HG02852 (cell line): ENCODE data around the gene MEF2B.

Source experiments
- ATAC-seq: cut with Tn5 transposase; IDR thresholded peaks from one replicate; pipeline ENCODE4 v1.9.1; 2021; ENCODE audit warnings: mild to moderate bottlenecking, moderate library complexity; ENCODE audit not compliant: unreplicated experiment

Gene MEF2B

GRCh38 chr19:19170053-19170872 is at the start of gene MEF2B:
TSS of gene MEF2B (minus strand) at chr19:19170263. CDS start at chr19:19150735, 19,528 bp downstream.
- peak; percentile 68 for ATAC-seq

GRCh38 chr19:19218911-19219310 is 48.8 kb upstream of the MEF2B start:
- no peak for ATAC-seq

- ATAC-seq, result no peak
Observed at GRCh38 chr19:19217099-19217498, 47.0 kb upstream of the MEF2B start.

DNA sequence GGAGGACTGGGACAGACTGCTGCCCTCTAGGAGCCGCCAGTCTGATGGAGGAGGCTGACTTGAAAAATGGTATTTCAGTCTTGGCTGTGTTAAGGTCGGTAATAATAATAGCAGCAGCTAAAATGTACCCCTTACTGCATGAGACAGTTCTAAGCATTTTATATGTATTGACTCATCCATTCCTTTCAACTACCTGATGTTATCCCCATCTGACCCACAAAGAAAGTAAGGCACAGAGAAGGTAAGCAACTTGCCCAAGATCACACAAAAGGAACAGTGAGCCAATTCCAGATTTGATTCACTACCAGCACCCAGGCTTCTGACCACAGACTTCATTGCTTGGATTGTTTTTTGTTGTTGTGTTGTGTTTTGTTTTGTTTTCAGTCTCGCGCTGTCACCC is 45.7 kb upstream of the MEF2B start:
- no peak for ATAC-seq

DNA sequence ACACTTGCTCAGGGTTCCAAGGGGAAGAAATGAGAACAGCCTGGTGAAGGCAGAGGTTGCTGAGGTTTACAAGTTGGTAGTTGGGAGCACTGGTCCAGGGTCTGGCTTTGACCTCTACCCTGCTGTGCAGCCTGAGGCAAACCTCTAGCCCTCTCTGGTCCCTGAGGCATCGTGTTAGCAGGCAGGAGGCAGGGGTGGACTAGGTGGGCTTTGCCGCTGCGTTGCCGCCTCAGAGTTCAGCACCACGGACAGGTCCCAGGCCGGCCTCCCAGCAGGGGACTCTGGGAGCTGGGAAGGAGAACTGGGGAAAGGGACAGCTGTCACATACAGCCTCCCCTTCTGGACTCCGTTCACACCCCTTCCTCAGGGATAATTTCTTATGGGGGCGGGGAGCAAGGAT is 44.8 kb upstream of the MEF2B start:
- no peak for ATAC-seq

DNA sequence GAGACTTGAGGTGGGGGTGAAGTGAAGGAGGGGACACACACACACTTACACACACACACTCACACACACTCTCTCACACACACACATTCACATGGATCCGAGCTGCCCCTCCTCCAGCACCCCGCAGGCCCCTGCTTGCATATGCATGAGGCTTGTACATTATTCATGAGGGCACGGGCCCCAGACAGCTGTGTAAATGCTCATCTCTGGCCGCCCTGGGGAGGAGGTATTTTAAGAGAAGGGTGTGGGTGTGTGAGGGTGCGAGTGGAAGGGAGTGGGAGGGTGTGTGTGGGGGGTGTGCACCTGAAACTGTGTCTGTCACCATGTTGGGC is 44.1 kb upstream of the MEF2B start:
- no peak for ATAC-seq

- no peak for ATAC-seq
Observed at GRCh38 chr19:19213426-19214158, 43.5 kb upstream of the MEF2B start.

DNA sequence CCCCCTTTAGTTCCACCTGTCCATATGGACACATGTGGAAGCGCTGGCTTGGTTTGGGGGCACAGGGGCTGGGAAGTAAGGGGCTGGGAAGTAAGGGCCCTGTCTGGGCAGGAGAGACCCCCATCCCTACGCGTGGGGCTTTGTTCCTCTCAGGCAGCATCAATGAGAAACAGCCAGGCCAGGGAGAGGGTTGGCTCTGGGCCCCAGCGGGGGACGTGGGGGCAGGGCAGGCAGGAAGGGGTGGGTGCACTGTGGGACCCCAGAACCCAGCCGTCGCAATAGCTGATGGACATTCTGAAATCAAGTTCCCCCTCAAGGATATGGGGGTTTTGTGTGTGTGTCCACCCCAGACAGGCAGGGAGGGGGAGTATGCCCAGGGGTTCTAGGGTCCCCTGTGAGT is 42.9 kb upstream of the MEF2B start:
- ATAC-seq, result no peak

DNA sequence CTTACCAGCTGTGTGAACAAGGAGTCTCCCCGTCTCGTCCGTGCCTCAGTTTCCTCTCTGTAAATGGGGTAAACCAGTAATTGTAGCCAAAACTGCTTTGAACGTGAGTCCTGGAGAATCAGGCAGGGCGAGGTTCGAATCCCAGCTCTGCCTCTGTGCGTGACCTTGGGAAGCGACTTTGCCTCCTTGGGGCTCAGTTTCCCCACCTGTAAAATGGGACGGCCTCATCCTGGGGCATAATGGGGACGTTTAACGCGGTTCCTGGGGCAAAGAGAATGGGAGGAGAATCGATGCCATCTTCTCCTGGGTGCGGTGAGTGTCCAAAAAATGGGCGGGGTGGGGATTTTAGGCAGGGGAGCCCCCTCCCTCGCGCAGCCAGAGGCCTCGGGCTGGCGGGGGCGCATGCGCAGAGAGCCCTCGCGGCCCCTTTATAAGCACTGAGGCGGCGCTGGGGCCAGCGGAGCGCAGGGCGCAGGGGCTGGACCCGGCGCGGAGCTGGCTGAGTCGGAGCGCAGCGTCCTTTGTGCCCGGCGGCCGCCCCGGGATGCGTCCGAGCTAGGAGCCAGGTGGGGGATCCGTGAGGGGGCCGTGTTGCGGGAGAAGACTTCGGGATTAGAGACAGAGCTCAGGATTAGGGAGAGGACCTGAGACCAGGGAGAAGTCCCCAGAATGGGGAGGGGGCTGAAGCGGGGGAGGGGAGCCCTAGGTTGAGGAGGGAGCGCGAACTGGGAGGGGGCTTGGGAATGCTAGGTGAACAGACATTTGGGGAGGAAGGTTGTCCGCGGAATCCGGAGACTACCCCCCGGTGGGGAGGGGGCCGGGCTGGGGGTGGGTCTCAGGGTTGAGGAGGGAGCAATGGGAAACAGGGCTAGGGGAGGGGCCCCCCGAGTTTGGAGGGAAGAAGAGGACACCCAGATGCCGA is 41.7 kb upstream of the MEF2B start, which contains the start of gene NCAN:
Gene NCAN, plus strand, starts transcription at position 460 of the 922 bp plus-strand sequence. CDS start 4,996 bp downstream, outside the sequence.
- no peak for ATAC-seq

DNA sequence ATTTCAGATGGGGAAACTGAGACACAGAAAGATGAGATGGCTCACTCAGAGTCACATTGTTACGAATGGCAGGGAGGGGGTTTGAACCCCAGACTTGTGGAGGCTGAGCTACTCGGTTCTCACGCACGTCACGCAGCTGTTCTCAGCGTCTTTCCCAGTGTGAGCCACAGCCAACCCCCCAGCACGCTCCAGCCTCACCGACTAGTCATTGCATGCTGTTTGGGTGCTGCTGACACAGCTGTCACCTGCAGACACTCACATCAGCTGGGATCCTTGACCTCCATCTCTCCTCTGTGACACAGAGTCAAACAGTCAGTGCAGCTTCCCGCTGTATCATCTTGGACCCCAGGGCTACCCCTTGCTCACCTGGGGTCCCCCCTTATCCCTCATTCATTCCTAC is 39.3 kb upstream of the MEF2B start:
- ATAC-seq, result no peak

GRCh38 chr19:19207637-19208572 is 37.8 kb upstream of the MEF2B start:
- ATAC-seq, result no peak

- no peak for ATAC-seq
Observed at GRCh38 chr19:19206938-19207337, 36.9 kb upstream of the MEF2B start.

DNA sequence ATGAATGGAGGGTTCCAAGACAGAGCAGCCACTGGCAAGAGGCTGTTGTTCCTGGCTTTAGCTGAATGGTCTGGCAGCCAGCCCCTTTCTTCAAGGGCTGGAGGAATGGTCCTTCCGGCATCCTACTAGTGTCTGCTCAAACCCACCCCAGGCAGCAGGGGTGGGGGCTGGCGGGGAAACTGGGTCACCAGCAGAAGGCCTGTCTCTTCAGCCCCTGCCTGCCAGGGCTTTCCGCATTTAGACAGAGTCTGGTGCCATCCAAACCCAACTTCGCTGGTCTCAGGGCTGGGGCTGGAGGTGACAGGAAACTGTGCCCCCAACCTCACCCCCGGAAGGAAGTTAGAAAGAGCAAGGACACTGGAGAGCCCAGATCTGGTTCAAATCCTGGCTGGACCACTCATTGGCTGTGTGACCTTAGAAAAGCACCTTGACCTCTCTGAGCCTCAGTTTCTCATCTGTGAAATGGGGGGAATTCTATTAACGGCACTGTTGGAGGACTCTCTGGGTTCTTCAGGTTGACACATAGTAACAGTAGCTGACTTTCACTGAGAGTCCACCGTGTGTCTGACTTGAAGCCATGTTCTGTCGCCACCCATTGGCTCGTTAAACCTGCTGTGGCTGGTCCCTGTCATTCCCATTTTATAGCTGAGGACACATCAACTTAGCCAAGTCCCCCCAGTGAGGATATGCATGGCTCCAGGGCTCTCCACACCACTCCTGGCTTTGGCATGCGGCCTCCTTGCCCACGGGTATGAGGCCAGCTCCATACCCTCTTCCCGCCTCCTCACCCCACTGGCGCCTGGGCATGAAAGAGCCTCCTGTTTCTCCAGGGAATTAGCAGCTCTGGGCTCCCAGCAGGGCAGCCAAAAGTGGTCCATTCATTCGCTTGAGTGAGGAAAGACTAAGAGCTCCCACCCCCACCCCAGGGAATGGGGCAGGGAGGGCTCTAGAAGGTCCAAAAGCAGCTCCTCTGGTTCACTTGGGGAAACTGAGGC is 35.6 kb upstream of the MEF2B start:
- ATAC-seq, result no peak

GRCh38 chr19:19204181-19204580 is 34.1 kb upstream of the MEF2B start:
- ATAC-seq, result no peak

DNA sequence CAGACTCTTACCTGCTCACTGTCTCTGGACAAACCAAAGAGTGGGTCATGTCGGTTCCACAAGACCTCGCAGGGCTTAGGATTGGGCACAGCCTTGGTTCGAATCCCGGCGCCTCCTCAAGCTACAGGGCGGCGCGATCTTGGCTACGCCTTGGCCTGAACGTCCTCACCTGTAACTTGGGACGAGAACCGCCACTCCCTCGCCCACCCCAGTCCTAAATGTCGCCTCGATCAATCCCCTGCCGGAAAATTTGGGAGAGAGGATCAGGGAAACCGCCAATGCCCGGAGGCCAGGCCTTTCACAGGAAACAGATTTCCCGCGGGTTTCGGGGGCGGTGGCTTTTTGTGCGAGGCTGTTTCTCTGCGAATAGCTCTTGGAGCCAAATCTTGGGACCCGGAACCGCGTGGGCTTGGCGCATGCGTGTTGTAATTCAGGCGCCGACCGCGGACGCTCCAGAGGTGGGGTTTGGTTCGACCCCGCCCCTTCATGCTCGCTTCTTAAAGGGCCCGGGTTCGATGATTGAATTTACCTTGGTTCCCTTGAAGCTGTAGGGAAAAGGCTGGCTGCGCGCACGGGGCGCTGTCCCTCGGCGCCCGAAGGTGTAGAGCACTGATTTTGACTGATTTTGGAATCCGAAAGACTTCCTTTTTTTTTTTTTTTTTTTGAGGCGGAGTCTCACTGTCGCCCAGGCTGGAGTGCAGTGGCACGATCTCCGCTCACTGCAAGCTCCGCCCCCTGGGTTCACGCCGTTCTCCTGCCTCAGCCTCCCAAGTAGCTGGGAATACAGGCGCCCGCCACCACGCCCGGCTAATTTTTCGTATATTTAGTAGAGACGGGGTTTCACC is 33.2 kb upstream of the MEF2B start, which contains the start of gene NR2C2AP:
Gene NR2C2AP, minus strand, starts transcription at position 403 of the 845 bp plus-strand sequence. Its CDS starts 354 bp downstream, at position 49.
- ATAC-seq, result peak; percentile 75

GRCh38 chr19:19202707-19203011 is 32.6 kb upstream of the MEF2B start:
- no peak for ATAC-seq

DNA sequence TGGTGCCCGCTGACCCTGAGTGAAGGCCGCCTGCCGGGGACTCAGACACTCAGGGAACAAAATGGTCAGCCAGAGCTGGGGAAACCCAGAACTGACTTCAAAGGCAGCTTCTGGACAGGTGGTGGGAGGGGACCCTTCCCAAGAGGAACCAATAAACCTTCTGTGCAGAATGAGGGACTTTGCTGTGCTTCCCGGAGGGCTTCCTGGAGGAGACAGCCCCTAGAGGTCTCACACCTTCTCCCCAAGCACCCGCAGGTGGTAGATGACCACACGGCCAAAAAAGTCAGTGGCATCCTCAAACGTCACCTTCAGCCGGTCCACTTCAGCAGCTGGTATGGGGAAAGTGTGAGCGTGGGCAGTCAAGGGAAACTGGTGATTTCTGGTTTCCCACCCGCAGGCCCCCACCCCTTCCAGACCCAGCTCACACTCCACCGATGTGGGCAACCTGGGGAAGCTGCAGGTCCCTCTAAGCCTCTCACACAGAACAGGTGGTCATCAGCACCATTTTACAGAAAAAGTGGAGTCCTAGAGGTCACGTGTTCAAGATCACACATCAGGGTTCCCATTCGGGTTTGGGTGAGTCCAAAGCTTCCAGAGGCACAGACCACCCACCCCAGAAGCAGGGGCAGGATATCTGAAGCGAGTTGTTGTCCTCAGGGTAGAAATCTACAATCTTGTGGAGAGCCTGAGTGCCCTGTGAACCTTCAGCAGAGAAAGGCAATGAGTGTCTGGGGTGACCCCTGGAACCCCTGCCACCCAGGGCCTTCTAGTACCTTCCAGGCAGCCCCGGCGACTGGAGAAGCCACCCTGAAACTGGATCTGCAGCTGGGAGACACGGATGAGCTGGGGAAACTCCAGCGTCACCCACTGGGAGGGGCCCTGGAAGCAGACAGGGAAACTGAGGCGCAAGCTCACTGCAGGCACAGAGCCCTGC is 31.9 kb upstream of the MEF2B start:
- no peak for ATAC-seq
